ENCODE data around the gene RIMKLA.

Gene RIMKLA

DNA sequence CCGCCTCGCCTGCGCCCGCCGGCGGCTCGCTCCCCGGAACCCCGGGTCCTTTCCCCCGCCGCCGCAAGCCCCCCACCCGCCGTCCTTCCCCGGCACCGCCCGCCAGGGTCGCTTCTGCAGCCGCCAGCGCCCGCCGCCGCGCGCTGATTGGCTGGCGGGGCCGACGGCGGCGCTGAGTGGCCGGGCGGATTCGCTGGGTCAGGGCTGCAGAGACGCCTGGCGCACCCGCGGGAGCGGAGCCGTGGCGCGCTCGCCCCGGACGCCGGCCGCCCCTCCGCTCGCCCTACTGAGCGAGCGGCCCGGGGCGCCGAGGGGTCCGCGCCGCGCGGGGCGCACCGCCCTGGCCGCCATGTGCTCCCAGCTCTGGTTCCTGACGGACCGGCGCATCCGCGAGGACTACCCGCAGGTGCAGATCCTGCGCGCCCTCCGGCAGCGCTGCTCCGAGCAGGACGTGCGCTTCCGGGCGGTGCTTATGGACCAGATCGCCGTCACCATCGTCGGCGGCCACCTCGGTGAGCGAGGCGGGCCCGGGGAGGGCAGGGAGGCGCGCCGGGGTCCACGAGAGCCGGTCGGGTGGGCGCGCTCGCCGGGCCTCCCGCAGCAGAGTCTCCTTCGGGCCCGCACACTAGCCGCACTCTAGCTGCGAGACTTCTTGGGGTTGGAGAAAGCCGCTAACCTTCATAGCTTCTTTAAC, at the start of gene RIMKLA:
RIMKLA (plus strand) TSS at position 207 of the 694 bp plus-strand sequence; CDS start at position 350, 143 bp downstream.
- DNase-seq: peak in 4 of 6 experiments; percentile 8 to 19 (median 14)

GRCh38 chr1:42332877-42333276, 47.7 kb upstream of the RIMKLA start:
- no peak for DNase-seq

DNA sequence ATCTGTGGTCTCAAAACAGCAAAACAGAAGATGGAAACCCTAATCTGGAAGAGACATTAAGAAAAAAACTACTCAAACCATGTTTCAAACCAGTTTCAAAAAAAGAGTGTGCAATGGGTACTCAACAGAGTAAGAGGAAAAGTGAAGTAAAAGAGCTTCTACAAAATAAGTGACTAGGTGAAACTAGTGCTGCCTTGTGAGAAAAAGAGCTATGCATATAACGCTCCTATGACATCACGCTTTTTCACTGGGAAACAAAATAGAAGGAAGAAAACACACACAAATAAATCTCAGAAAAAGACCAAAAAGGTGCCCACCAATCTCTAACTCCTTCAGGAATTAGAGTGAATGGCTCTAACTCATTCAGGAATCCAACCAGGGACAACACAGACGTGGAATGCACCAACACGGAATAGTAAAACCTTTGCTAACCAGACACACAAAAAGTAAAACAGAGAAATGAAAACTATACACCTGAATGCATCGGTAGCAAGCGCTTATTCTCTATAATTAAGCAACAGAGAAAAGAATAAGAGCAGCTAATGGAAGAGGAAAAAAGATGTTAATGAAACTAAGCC, 46.8 kb upstream of the RIMKLA start:
- no peak for DNase-seq

- peak in 5 of 6 experiments; percentile 35 to 68 (median 51) for DNase-seq
These were observed 46.1 kb upstream of the RIMKLA start for GRCh38 chr1:42334240-42335049.

DNA sequence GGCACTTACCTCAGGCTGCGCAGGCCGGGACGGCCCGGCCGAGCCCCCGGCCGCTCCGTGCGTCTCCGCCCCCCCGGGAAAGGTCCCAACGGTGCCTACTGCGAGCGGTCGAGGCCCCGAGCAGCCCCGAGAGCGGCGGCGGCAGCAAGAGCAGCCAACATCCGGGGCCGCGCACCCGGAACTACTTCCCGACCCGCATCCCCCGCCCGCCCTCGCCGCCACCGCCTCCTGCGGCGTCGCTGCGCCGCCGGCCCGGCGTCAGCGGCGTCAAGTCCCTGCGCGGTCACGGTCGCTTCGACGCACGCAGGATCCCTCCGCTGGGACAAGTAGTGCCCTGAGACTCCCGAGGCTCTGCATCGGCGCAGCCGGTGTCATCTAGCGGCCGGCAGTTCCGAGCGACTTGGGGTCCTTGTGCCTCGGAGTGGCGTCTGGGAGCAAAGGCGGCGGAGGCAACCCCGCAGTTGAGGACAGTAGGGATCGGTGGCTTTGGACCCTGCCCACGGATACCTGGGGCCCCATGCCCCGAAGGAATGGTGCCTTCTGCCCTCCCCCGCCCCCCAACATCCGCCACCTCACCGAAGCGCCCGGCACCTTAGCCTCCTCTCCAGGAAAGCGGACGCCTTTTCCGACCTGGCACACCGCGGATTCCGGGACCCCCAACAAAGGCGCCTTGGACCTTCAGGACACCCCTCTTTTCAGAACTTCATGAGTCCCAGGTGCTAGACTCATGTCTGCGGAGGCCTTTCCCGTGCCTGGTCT, 45.4 kb upstream of the RIMKLA start, which contains the start of gene FOXJ3:
FOXJ3 (minus strand) TSS at position 186 of the 759 bp plus-strand sequence. CDS start 24,142 bp downstream, outside the sequence.
- peak; percentile 88 to 95 (median 89) for DNase-seq

DNA sequence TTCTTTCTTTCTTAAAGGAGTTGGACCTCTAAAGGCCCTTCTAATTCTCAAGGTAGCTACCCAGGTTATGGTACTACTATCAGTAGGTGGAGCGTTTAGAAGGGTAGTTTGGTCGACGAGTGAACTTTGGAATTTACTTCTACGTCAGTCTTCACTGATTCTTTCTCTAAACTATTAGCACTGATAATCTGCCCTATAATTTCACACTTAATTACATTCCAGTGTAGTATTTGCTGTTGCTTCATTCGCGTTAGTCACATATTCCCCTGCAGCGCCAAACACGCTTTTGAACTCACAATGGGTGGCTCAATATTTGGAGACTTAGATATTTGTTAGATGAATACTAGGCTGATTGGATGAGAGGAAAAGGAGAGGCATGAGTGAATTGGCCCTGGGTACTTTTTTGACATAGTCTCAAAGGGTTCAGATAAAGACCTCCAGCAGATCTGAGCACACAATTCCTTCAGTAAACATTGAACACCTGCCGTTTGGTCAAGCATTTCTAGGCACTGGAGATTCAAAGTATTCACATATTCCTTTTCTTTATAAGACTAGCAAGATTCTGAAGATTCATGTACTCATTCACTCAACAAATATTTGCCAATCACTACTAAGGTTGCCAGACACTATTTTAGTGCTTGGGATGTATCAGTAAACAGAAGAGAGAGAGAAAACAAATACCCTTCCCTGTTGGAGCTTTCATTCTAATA, 44.6 kb upstream of the RIMKLA start:
- DNase-seq: peak in 1 of 6 experiments; percentile 12

DNA sequence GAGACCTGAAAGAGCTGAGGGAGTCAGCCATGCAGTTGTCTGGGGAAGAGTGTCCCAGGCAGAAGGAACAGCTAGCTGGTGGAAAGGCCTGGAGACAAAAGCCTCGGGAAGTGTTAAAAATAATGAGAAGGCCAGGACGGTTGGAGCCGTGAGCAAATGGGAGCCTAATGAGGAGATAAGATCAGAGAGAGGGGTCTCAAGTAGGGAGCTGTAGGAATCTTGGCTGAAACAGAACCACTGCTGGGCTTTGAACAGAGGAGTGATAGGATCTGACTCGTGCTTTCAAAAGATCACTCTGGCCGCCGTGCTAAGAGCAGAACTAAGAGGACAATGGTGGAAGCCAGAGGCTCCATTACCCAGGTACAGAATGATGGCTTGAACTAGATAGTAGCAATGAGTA, 43.6 kb upstream of the RIMKLA start:
- no peak for DNase-seq

GRCh38 chr1:42340093-42340492, 40.5 kb upstream of the RIMKLA start:
- no peak for DNase-seq

DNA sequence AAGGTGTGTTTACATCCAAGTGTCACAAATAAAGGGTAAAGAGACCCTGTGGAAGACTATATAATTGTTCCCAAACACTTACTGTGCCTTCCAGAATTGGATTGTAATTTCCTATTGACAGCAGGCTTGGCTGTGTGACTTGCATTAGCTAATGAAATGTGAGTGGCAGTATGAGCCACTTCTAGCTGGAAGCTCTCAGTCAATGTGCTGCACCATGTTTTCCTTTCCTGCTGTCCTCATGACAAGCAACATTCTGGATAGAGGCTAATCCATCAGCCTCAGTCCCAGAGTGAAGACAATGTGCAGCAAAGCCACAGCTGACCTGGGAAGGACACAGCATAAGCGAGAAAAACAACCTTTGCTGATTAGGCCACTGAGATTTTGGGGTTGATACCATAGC, 39.7 kb upstream of the RIMKLA start:
- DNase-seq: no peak

GRCh38 chr1:42343049-42343448, 37.5 kb upstream of the RIMKLA start:
- no peak for DNase-seq

- DNase-seq: no peak
These were observed 32.1 kb upstream of the RIMKLA start for GRCh38 chr1:42348498-42348897.

- no peak for DNase-seq
These were observed 30.5 kb upstream of the RIMKLA start for GRCh38 chr1:42350086-42350485.

GRCh38 chr1:42358791-42359190, 21.8 kb upstream of the RIMKLA start:
- no peak for DNase-seq

GRCh38 chr1:42359466-42359865, 21.1 kb upstream of the RIMKLA start:
- no peak for DNase-seq

DNA sequence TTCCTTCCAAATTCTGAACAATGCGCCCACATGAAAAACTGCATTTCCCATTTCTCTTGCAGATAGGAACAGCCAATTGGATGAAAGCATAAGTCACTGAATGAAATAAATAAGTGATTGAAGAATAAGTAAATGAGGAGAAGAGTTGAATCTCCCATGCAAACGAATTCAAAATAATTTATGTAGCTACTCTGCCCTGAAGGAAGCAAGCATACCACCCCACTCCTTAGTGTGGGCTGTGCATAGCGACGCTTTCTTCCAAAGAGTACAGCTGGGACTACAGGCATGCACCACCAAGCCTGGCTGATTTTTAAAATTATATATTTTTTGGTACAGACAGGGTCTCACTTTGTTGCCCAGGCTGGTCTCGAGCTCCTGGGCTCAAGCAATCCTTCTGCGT, 16.5 kb upstream of the RIMKLA start:
- DNase-seq: no peak

DNA sequence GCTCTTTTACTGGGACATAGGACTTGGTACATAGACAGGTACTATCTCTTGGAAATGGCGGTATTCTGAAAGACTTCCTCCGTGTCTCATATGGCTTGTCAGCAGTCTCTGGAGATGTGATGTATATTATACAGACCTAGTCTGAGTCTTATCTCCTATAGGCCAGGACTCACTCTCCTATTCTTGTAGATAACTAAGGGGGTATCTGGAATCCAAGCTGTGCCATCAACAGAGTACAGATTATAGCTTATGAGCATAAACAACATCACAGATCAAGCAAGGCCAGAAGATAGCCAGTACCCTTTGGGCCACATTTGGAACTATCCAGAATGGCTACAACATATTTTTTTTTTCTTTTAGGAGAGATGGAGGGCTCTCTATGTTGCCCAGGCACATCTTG, 16.1 kb upstream of the RIMKLA start:
- no peak for DNase-seq

DNA sequence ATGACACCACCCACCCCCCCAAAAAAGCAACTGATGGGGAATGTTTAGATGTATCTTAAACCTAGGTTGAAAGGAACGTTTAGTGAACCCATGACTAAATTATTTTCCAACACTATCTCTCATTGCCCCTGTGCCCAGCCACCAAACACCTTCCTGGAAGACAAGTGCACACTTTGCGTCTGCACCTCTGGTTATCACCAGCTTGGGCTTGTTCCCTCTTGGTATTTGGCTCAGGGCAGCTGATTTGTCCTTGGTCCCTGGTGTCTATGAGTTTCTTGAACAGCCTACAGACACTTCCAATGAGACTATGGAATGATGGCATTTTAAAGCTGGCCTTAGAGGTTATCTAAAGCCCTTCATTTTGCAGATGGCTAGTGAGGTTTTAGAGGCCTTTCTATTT, 15.5 kb upstream of the RIMKLA start:
- DNase-seq: no peak

- DNase-seq: no peak
These were observed 12.3 kb upstream of the RIMKLA start for GRCh38 chr1:42368096-42368795.

- no peak for DNase-seq
These were observed 11.1 kb upstream of the RIMKLA start for GRCh38 chr1:42369471-42369870.

DNA sequence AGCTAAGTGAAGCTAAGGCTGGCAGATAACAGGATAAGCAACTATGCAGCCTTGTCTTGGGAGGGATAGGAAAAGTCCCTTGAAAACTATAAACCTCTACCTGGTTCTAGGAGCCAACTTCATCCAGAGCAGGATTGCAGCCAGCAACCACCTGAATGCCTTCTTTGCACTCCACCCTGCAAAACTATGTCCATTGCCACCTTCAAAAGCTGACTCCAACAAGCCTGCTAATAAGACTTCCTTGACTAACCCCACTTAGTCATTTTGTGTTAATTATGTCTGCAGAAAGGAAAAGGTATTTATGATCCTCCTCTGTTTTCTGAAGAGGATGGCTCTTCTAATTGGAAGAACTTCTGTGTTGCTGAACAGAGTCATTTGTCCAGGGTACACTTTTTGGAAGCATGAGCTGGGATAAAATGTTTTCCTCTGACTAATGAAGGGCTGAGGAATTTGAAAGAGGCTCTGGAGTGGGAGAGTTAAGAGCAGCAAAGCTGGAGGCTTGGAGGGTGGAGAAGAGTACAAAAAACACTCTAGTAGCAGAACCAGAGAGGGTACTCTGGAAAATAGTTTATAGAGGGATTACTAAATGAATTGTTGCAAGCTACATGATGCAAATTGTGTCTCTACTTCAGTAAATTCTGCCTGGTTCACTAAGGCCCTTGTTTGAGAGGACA, 9.6 kb upstream of the RIMKLA start:
- no peak for DNase-seq

DNA sequence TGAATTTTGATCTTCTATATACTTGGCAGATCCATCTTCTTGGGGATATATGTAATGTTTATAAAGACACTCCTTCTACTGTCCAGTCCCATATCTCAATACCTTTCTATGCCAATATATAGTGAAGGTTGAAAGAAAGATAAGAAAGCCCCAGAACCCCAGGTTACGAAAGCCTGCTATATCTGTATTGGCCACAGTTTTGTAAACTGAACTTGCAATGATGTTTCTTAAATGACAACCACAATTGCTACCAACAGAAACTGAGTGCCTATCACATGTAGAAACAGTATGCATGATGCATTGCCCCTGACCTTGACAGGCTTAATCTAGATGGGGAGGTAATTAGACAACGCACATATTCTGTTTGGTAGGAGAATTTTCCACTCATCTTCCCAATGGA, 7.8 kb upstream of the RIMKLA start:
- no peak for DNase-seq
